Measurements from ENCODE around the gene OBSCN. TPM values are rescaled to one million over a fixed set of nuclear protein-coding genes. Genes with fewer than 3 reads are reported as not detected.

Gene OBSCN
- total and polyA plus RNA-seq, 2 of the 4 experiments (the other 2 are of a cell fraction): 4.1 to 9.5 TPM

- Histone ChIP-seq H3K4me2 (ENCODE audit: low read depth, low read length) (no peak overlapping the region), H2AK5ac (ENCODE audit: low read depth, low read length) (no peak overlapping the region), H4K20me1 (ENCODE audit: insufficient read depth, low read length) (no peaks in the 10 kb centered on the region), H2BK15ac (ENCODE audit: low read depth, low read length) (no peak overlapping the region), H4K5ac (ENCODE audit: low read depth, low read length) (no peak overlapping the region), H3K18ac (ENCODE audit: low read depth, low read length) (no peak overlapping the region), H3K4me1 (ENCODE audit: control insufficient read depth, insufficient read depth, low read length) (no peaks in the 10 kb centered on the region), H3K27me3 (ENCODE audit: control insufficient read depth, insufficient read depth, low read length) (no peaks in the 10 kb centered on the region), H2BK20ac (ENCODE audit: low read depth, low read length) (no peak overlapping the region), H2BK5ac (ENCODE audit: low read depth, low read length, poor library complexity, severe bottlenecking) (no peak overlapping the region), H2BK120ac (ENCODE audit: low read depth, low read length) (no peak overlapping the region), H3K4me3 (ENCODE audit: insufficient read depth, low read depth, low read length) (no peak overlapping the region), H3K27ac (ENCODE audit: insufficient read depth, low read length) (no peak overlapping the region), H3K36me3 (ENCODE audit: control insufficient read depth, insufficient read depth, low read length) (no peaks in the 10 kb centered on the region), H3K56ac (ENCODE audit: extremely low read depth, insufficient read depth, low read length) (no peak overlapping the region), H2AK9ac (replicated peaks; ENCODE audit: low read depth, low read length, poor library complexity) (no peak overlapping the region), H3K9me1 (ENCODE audit: insufficient read depth, low read length) (no peaks in the 10 kb centered on the region), H3K79me1 (ENCODE audit: low read depth in 1 of 2, low read length in 2 of 2) (no peaks in the 10 kb centered on the region), H3K4ac (ENCODE audit: low read depth, low read length) (no peak overlapping the region), H3K9ac (ENCODE audit: low read depth, low read length) (no peak overlapping the region), H3K9me3 (ENCODE audit: control insufficient read depth, insufficient read depth, low read length) (no peaks in the 10 kb centered on the region), H4K91ac (ENCODE audit: insufficient read depth, low read depth, low read length) (no peak overlapping the region), H2AFZ (replicated peaks; ENCODE audit: low read length, poor library complexity) (no peak overlapping the region), H4K8ac (ENCODE audit: low read depth in 2 of 2, low read length in 2 of 2) (no peak overlapping the region), H3K23ac (ENCODE audit: low read depth, low read length) (no peak overlapping the region), H3K14ac (replicated peaks; ENCODE audit: low read depth, low read length) (no peak overlapping the region)
- no TSS peak for BruUV-seq (replicated peaks)
- ChIA-PET POLR2A (ENCODE audit: unreplicated experiment) (no interaction called here), CTCF (no interaction called here)
- in situ Hi-C loops (cut with MboI; ENCODE audit: low sequenced_read_pairs): no loop called here
- intact Hi-C loops (cut with micrococcal nuclease): no loop called here
- no peak for TF ChIP-seq RFX5 (IDR thresholded peaks at IDR 0.05; ENCODE audit: low read depth, low read length)
- TF ChIP-seq FOS (IDR thresholded peaks at IDR 0.05; ENCODE audit: low read depth, low read length): no peak
- TF ChIP-seq CTCF (conservative IDR thresholded peaks at IDR 0.05; ENCODE audit: low read depth, low read length): no peak
- TF ChIP-seq MAFK (IDR thresholded peaks at IDR 0.05; ENCODE audit: low read depth, low read length): no peak
- TF ChIP-seq CHD1 (IDR thresholded peaks at IDR 0.05; ENCODE audit: low read depth, low read length): no peak
- no peak for TF ChIP-seq ELK1 (IDR thresholded peaks at IDR 0.05; ENCODE audit: borderline replicate concordance, low read depth, low read length)
- TF ChIP-seq BHLHE40 (IDR thresholded peaks at IDR 0.05; ENCODE audit: low read depth, low read length): no peak
- no peak for TF ChIP-seq CEBPB (IDR thresholded peaks at IDR 0.05; ENCODE audit: low read depth, low read length)
- TF ChIP-seq SMC3 (IDR thresholded peaks at IDR 0.05; ENCODE audit: low read depth, low read length): no peak
- no peak for TF ChIP-seq MXI1 (IDR thresholded peaks at IDR 0.05; ENCODE audit: borderline replicate concordance, low read depth, low read length)
- no peak for TF ChIP-seq MAZ (IDR thresholded peaks at IDR 0.05; ENCODE audit: borderline replicate concordance, low read depth, low read length)
- no peak for TF ChIP-seq USF2 (IDR thresholded peaks at IDR 0.05; ENCODE audit: low read depth, low read length)
- no peak for ATAC-seq (ENCODE audit: low read depth)
- no peak for DNase-seq
- dilution Hi-C loops (cut with HindIII; ENCODE audit: low sequenced_read_pairs, unreplicated experiment): no loop called here
- WGBS, 2 experiments (ENCODE audit: extremely low coverage in 2 of 2, insufficient read length in 1 of 2): 70% methylated on average over 9 of the region's 18 CpGs; no CpG with 5 or more reads in 1 of the 2 experiments
Observed at GRCh38 chr1:228362141-228362883, 154.5 kb downstream of the OBSCN start.
